Measurements from ENCODE around the gene LYPD1.
A peak's percentile ranks its signal among the peaks of the same experiment; 100 is the strongest.

The LYPD1 gene

GRCh38 chr2:132654335-132654734 lies 15.7 kb downstream of the LYPD1 start:
- no peak overlapping the region for H3K4me3 ChIP-seq (ENCODE audit: severe bottlenecking)
- no peak for TF ChIP-seq CTCF (IDR thresholded peaks at IDR 0.05; ENCODE audit: poor library complexity, severe bottlenecking)
- no peaks in the 10 kb centered on the region for H3K27me3 ChIP-seq (ENCODE audit: insufficient read depth, poor library complexity, severe bottlenecking)
- H3K9me3 ChIP-seq (ENCODE audit: severe bottlenecking), result no peaks in the 10 kb centered on the region
- DNase-seq (ENCODE audit: low spot score), result no peak
- no peak for ATAC-seq (ENCODE audit: low read depth)
- H3K4me1 ChIP-seq (ENCODE audit: insufficient read depth, poor library complexity, severe bottlenecking), result no peaks in the 10 kb centered on the region
- no peaks in the 10 kb centered on the region for H3K36me3 ChIP-seq (ENCODE audit: low read depth)
- H3K27ac ChIP-seq (ENCODE audit: poor library complexity, severe bottlenecking), result no peak overlapping the region

- ATAC-seq (ENCODE audit: low read depth) (no peak), DNase-seq (ENCODE audit: low spot score) (no peak)
- no peaks in the 10 kb centered on the region for H3K27me3 ChIP-seq (ENCODE audit: insufficient read depth, poor library complexity, severe bottlenecking)
- H3K4me1 ChIP-seq (ENCODE audit: insufficient read depth, poor library complexity, severe bottlenecking), result no peaks in the 10 kb centered on the region
- TF ChIP-seq CTCF (IDR thresholded peaks at IDR 0.05; ENCODE audit: poor library complexity, severe bottlenecking), result no peak
- no peaks in the 10 kb centered on the region for H3K9me3 ChIP-seq (ENCODE audit: severe bottlenecking)
- H3K36me3 ChIP-seq (ENCODE audit: low read depth), result no peaks in the 10 kb centered on the region
- no peak overlapping the region for H3K4me3 ChIP-seq (ENCODE audit: severe bottlenecking)
- no peak overlapping the region for H3K27ac ChIP-seq (ENCODE audit: poor library complexity, severe bottlenecking)
Measured at GRCh38 chr2:132652474-132652873, 17.5 kb downstream of the LYPD1 start.

GRCh38 chr2:132651115-132652045 lies 18.6 kb downstream of the LYPD1 start:
- peak; percentile 61 for TF ChIP-seq CTCF (IDR thresholded peaks at IDR 0.05; ENCODE audit: poor library complexity, severe bottlenecking)
- ATAC-seq (ENCODE audit: low read depth) (peak; percentile 74), DNase-seq (ENCODE audit: low spot score) (no peak)
- H3K9me3 ChIP-seq (ENCODE audit: severe bottlenecking), result no peaks in the 10 kb centered on the region
- no peak overlapping the region for H3K4me3 ChIP-seq (ENCODE audit: severe bottlenecking)
- no peaks in the 10 kb centered on the region for H3K36me3 ChIP-seq (ENCODE audit: low read depth)
- no peaks in the 10 kb centered on the region for H3K4me1 ChIP-seq (ENCODE audit: insufficient read depth, poor library complexity, severe bottlenecking)
- H3K27me3 ChIP-seq (ENCODE audit: insufficient read depth, poor library complexity, severe bottlenecking), result no peaks in the 10 kb centered on the region
- H3K27ac ChIP-seq (ENCODE audit: poor library complexity, severe bottlenecking), result no peak overlapping the region

- no peak for DNase-seq (ENCODE audit: low spot score)
- H3K36me3 ChIP-seq (ENCODE audit: low read depth), result no peaks in the 10 kb centered on the region
Measured at GRCh38 chr2:132646540-132647108, 23.4 kb downstream of the LYPD1 start.

More at GRCh38 chr2:132646540-132647108, 23.4 kb downstream of the LYPD1 start:
- H3K27ac ChIP-seq (ENCODE audit: poor library complexity, severe bottlenecking), result no peak overlapping the region
- H3K9me3 ChIP-seq (ENCODE audit: severe bottlenecking), result no peaks in the 10 kb centered on the region
- no peak for TF ChIP-seq CTCF (IDR thresholded peaks at IDR 0.05; ENCODE audit: poor library complexity, severe bottlenecking)
- H3K27me3 ChIP-seq (ENCODE audit: insufficient read depth, poor library complexity, severe bottlenecking), result no peaks in the 10 kb centered on the region
- ATAC-seq (ENCODE audit: low read depth), result no peak
- H3K4me1 ChIP-seq (ENCODE audit: insufficient read depth, poor library complexity, severe bottlenecking), result no peaks in the 10 kb centered on the region
- no peak overlapping the region for H3K4me3 ChIP-seq (ENCODE audit: severe bottlenecking)

Data from RWPE2 (cell line).